ENCODE data around the gene TMEM181.

DNA sequence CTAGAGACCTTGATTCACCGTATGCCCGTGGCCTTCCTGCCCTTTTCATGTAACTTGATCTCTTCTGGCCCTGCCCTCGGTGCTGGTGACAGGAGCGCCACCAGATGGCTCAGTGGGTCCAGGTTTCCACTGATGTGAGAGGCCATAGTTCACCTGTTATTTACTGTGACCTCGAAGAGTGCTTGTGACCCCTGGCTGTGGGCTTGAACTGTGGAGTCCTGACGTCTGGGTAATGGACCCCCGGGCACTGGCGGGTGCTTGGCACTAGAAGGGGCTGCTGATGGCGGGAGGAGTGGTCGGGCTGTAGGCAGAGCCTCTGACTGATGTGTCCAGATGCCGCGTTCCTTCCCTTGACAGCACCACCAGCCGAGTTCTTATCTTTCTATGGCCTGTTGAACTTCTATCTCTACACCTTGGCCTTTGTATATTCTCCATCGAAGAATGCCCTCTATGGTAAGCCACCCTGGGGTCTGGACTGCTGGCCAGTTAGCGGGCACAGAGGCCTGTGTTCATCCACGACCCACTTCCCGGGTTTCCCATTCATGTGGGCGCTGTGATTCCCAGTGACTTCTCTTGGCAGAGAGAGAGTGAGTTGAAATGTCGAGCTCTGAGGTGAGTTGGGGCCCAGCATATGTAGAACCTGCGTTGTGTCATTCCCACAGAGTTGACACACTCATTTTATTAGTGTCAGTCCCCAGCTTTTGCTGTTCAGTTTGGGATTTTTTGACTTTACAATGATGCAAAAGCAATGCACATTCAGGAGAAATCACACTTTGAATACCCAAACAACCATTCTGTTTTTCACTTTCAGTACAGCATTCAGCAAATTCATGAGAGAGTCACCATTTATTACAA is 69.7 kb downstream of the TMEM181 start:
- no peak for TF ChIP-seq PAX5 (IDR thresholded peaks at IDR 0.05; ENCODE audit: insufficient read depth, low read length, severe bottlenecking)
- no peak for TF ChIP-seq POLR2A (IDR thresholded peaks at IDR 0.05; ENCODE audit: low read depth, low read length)
